Right forelimb (tissue), 1 donor: ENCODE results near the gene MMAB.

Experiments
- DNase-seq: peaks from one replicate; pipeline ENCODE4 v3.0.0-alpha.2; 2018

Gene MMAB

GRCh38 chr12:109581856-109582255, 8.6 kb upstream of the MMAB start:
- no peak for DNase-seq

GRCh38 chr12:109581334-109581691, 8.0 kb upstream of the MMAB start:
- no peak for DNase-seq

- DNase-seq, result no peak
Measured at GRCh38 chr12:109580684-109581333, 7.5 kb upstream of the MMAB start.

GRCh38 chr12:109580272-109580671, 7.0 kb upstream of the MMAB start:
- DNase-seq, result no peak

- no peak for DNase-seq
Measured at GRCh38 chr12:109579639-109580038, 6.3 kb upstream of the MMAB start.

- DNase-seq, result no peak
Measured at GRCh38 chr12:109578330-109578927, 5.1 kb upstream of the MMAB start.

GRCh38 chr12:109577311-109577710, 4.0 kb upstream of the MMAB start:
- DNase-seq, result no peak

GRCh38 chr12:109575683-109576082, 2.4 kb upstream of the MMAB start:
- DNase-seq, result no peak

GRCh38 chr12:109573914-109574244, 575 bp upstream of the MMAB start:
- DNase-seq, result no peak

GRCh38 chr12:109572506-109572845, 828 bp downstream of the MMAB start:
- no peak for DNase-seq

- no peak for DNase-seq
Measured at GRCh38 chr12:109571773-109572505, 1.4 kb downstream of the MMAB start.

- no peak for DNase-seq
Measured at GRCh38 chr12:109568486-109568885, 4.8 kb downstream of the MMAB start.

GRCh38 chr12:109567967-109568366, 5.3 kb downstream of the MMAB start:
- DNase-seq, result no peak

GRCh38 chr12:109567296-109567695, 6.0 kb downstream of the MMAB start:
- DNase-seq, result no peak

GRCh38 chr12:109566424-109566823, 6.9 kb downstream of the MMAB start:
- DNase-seq, result no peak

- DNase-seq, result no peak
Measured at GRCh38 chr12:109563291-109564284, 9.7 kb downstream of the MMAB start.

GRCh38 chr12:109562871-109563270, 10.4 kb downstream of the MMAB start:
- DNase-seq, result no peak

GRCh38 chr12:109561711-109562030, 11.6 kb downstream of the MMAB start:
- DNase-seq, result no peak

- no peak for DNase-seq
Measured at GRCh38 chr12:109560867-109561710, 12.2 kb downstream of the MMAB start.

GRCh38 chr12:109559601-109560000, 13.7 kb downstream of the MMAB start:
- no peak for DNase-seq

GRCh38 chr12:109559200-109559505, 14.2 kb downstream of the MMAB start:
- DNase-seq, result no peak

- no peak for DNase-seq
Measured at GRCh38 chr12:109558374-109559199, 14.7 kb downstream of the MMAB start.
